ENCODE data around the gene OBP2A. TPM values are rescaled to one million over a fixed set of nuclear protein-coding genes. Genes with fewer than 3 reads are reported as not detected.

Gene OBP2A
- total and polyA plus RNA-seq, 2 of the 8 experiments (the other 6 are each of a cell fraction or from before 2014, with no cell fraction given), result not detected

DNA sequence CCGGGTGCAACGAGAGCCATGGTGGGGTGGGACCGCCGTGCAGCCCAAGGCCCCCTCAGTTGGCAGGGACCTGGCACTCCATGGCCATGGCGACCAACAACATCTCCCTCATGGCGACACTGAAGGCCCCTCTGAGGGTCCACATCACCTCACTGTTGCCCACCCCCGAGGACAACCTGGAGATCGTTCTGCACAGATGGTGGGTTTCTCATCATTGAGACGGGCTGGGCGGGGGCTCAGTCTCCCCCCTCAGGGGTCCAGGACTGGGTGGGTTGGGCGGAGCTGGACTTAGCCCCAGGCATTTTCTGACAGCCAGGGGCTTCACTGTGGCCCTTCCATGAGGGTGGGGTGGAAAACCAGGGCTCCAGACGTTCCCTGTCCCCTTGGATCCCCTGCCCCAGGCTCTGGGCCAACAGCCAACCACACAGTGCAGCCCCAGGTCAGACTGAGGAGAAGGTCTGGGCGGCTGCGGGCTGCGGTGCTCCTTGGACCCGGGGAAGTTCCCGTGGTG, 16.4 kb downstream of the OBP2A start:
- Histone ChIP-seq H3K79me2 (ENCODE audit: control insufficient read depth in 1 of 2, insufficient read depth in 2 of 2, low read length in 2 of 2) (no peaks in the 10 kb centered on the region), H2BK120ac (replicated peaks; ENCODE audit: low read depth, low read length) (no peak overlapping the region), H3K4ac (replicated peaks; ENCODE audit: insufficient read length, low read depth, low read length) (no peak overlapping the region), H3K4me2 (ENCODE audit: insufficient read depth in 1 of 2, low read depth in 2 of 2, low read length in 2 of 2) (no peak overlapping the region), H2AFZ (ENCODE audit: low read length) (no peak overlapping the region), H4K91ac (replicated peaks; ENCODE audit: insufficient read length, low read length) (no peak overlapping the region), H3K23me2 (ENCODE audit: low read depth, low read length) (no peaks in the 10 kb centered on the region; the same call in 1 of the 2 replicates), H2BK12ac (ENCODE audit: low read depth, low read length) (no peak overlapping the region), H4K8ac (ENCODE audit: extremely low read depth, insufficient read depth, low read length) (no peak overlapping the region), H3K23ac (ENCODE audit: insufficient read length) (no peak overlapping the region), H3K9me3 (ENCODE audit: insufficient read depth in 2 of 2, low read depth in 1 of 2, low read length in 1 of 2) (no peaks in the 10 kb centered on the region), H4K5ac (ENCODE audit: insufficient read length, low read depth, low read length) (no peak overlapping the region), H4K20me1 (replicated peaks in 1 of 2; ENCODE audit: control insufficient read depth in 1 of 2, insufficient read depth in 2 of 2, low read length in 2 of 2) (no peaks in the 10 kb centered on the region), H3K56ac (replicated peaks; ENCODE audit: insufficient read length, low read depth, low read length) (no peak overlapping the region), H3K79me1 (ENCODE audit: low read depth, low read length) (no peaks in the 10 kb centered on the region), H3K4me1 (replicated peaks in 1 of 4; ENCODE audit: control insufficient read depth in 3 of 4, insufficient read depth in 4 of 4, low read length in 3 of 4) (no peaks in the 10 kb centered on the region; a peak in 1 of 7 replicates), H3K27ac (ENCODE audit: low read depth, low read length) (no peak overlapping the region), H2BK5ac (ENCODE audit: low read depth, low read length) (no peak overlapping the region), H3K4me3 (ENCODE audit: extremely low read depth in 1 of 4, insufficient read depth in 2 of 4, low read depth in 3 of 4, low read length in 4 of 4) (no peak overlapping the region), H2BK15ac (ENCODE audit: low read length) (no peak overlapping the region), H3K14ac (ENCODE audit: insufficient read length) (no peak overlapping the region), H2BK20ac (ENCODE audit: low read length) (no peak overlapping the region), H2AK5ac (ENCODE audit: low read depth, low read length) (no peak overlapping the region), H3K36me3 (ENCODE audit: control insufficient read depth in 2 of 4, insufficient read depth in 4 of 4, low read length in 3 of 4) (no peaks in the 10 kb centered on the region), H3K27me3 (replicated peaks in 1 of 4; ENCODE audit: control insufficient read depth in 3 of 4, extremely low read depth in 1 of 4, insufficient read depth in 3 of 4, low read length in 3 of 4) (no peaks in the 10 kb centered on the region), H3K9ac (replicated peaks in 1 of 4; ENCODE audit: extremely low read depth in 1 of 4, low read depth in 3 of 4, low read length in 3 of 4) (no peak overlapping the region), H3K18ac (ENCODE audit: extremely low read depth, low read length) (no peak overlapping the region)
- WGBS, 2 experiments (ENCODE audit: extremely low coverage in 1 of 2, insufficient coverage in 1 of 2, insufficient read length in 1 of 2, insufficient replicate concordance in 2 of 2, low coverage in 1 of 2, low lambda C conversion rate in 2 of 2, missing lambda C conversion rate in 1 of 2), result 95% methylated on average over 16 of the region's 17 CpGs; no CpG with 5 or more reads in 1 of the 2 experiments
- ChIA-PET CTCF (ENCODE audit: partially characterized antibody) (no interaction called here), POLR2A (ENCODE audit: partially characterized antibody) (no interaction called here)
- no peak for FAIRE-seq
- TF ChIP-seq FOSL1 (IDR thresholded peaks at IDR 0.05; ENCODE audit: insufficient read depth, low read depth, low read length), result no peak
- TF ChIP-seq EZH2 (IDR thresholded peaks at IDR 0.05; ENCODE audit: low read depth, low read length, severe bottlenecking), result no peak
- DNase-seq (ENCODE audit: low read depth in 1 of 2, low spot score in 2 of 2), result no peak

Measured in H1 (cell line).